Spleen (tissue), 7 donors: ENCODE results near the gene AVPR1B.

ENCODE experiments used
- CTCF ChIP-seq, 11 experiments: fragments of 200-600 bp in 7 of 11; fragments of 450-650 bp in 4 of 11; sonication (generic) in 4 of 11; IDR thresholded peaks in 8 of 11; conservative IDR thresholded peaks in 3 of 11; 1 replicate in 7 of 11; 2 replicates in 4 of 11; pipeline versions ENCODE4 v1.4.0 to v1.8.0; 2016 to 2021; ENCODE audit warnings: antibody characterized with exemption in 11 of 11, inconsistent platforms in 4 of 11, mild to moderate bottlenecking in 1 of 11
- POLR2A ChIP-seq, 3 donors: fragments of 450-650 bp; IDR thresholded peaks; one replicate each; pipeline ENCODE4 v1.5.1; 2017; ENCODE audit warnings: antibody characterized with exemption in 3 of 3, mild to moderate bottlenecking in 1 of 3
- POLR2AphosphoS5 ChIP-seq, 3 donors: sonication (generic); formaldehyde crosslinking; IDR thresholded peaks; one replicate each; pipeline ENCODE4 v1.5.1; 2017; ENCODE audit warnings: antibody characterized with exemption in 3 of 3
- donor health status: DM: no; HTN: no; CAD: no; lungs with moderate emphysema.
- donor health status: DM: no; HTN: no; CAD: no.
- donor health status: DM: no; HTN: no; CAD: no.

GRCh38 chr1:206121269-206121668, 4.1 kb upstream of the AVPR1B start:
- no peak for TF ChIP-seq CTCF (IDR thresholded peaks at IDR 0.05 in 8 of 11, conservative IDR thresholded peaks at IDR 0.05 in 3 of 11)
- no peak for TF ChIP-seq POLR2AphosphoS5 (IDR thresholded peaks at IDR 0.05)
- TF ChIP-seq POLR2A (IDR thresholded peaks at IDR 0.05) = no peak
